Right atrium auricular region (tissue), 2 donors: ENCODE measurements around the gene CFTR. TPM values are rescaled to one million over a fixed set of nuclear protein-coding genes. Genes with fewer than 3 reads are reported as not detected.
"Not testable (repeated sequence)": the region's sequence is repeated elsewhere in the genome, so short reads cannot be mapped to it uniquely, and the experiment has no call there.

Source experiments
- DNase-seq: peaks from one replicate; pipeline ENCODE4 v3.0.0-alpha.2; 2019; ENCODE audit warnings: low spot score
- H3K27ac ChIP-seq, 2 donors: fragments of 200-600 bp; sonication (generic); 1 replicate in 1 of 2; 2 replicates in 1 of 2; pipeline ENCODE4 v1.5.1; 2016 to 2019
- H3K27me3 ChIP-seq, 2 donors: fragments of 200-600 bp; sonication (generic); one replicate each; pipeline versions ENCODE4 v1.5.1 to v1.6.0; 2017 to 2019
- H3K36me3 ChIP-seq: fragments of 200-600 bp; sonication (generic); one replicate; pipeline ENCODE4 v1.5.1; 2016
- H3K4me1 ChIP-seq, 2 donors: fragments of 200-600 bp; sonication (generic); one replicate each; pipeline versions ENCODE4 v1.5.1 to v1.6.0; 2017 to 2019
- H3K4me3 ChIP-seq, 2 donors: fragments of 200-600 bp; sonication (generic); 1 replicate in 1 of 2; 2 replicates in 1 of 2; pipeline ENCODE4 v1.5.1; 2017 to 2019; ENCODE audit warnings: mild to moderate bottlenecking in 1 of 2, moderate library complexity in 1 of 2
- H3K9me3 ChIP-seq, 2 donors: fragments of 200-600 bp; sonication (generic); one replicate each; pipeline ENCODE4 v1.5.1; 2019
- CTCF ChIP-seq, 2 donors: fragments of 200-600 bp; sonication (generic); IDR thresholded peaks; one replicate each; pipeline ENCODE4 v1.5.1; 2019; ENCODE audit warnings: antibody characterized with exemption in 2 of 2
- total RNA-seq, 2 donors: library from RNA; depleted of rRNA; stranded (reverse); fragments of >200 nt; gene quantifications; one replicate each; pipeline ENCODE4 v1.1.0, GENCODE V29; 2016

The CFTR gene
- total RNA-seq, 2 donors from 2014 or later, result 0.67 to 1.3 TPM

- Histone ChIP-seq H3K4me1 (no peaks in the 10 kb centered on the region), H3K27ac (no peak overlapping the region), H3K4me3 (no peak overlapping the region), H3K36me3 (no peaks in the 10 kb centered on the region), H3K9me3 (no peaks in the 10 kb centered on the region), H3K27me3 (no peaks in the 10 kb centered on the region)
- TF ChIP-seq CTCF (IDR thresholded peaks at IDR 0.05), result no peak
- DNase-seq, result no peak
These were observed 22.5 kb downstream of the CFTR start for GRCh38 chr7:117502331-117502730.

GRCh38 chr7:117505238-117505637, 25.4 kb downstream of the CFTR start:
- no peak for DNase-seq
- Histone ChIP-seq H3K36me3 (no peaks in the 10 kb centered on the region), H3K27ac (no peak overlapping the region), H3K4me3 (no peak overlapping the region), H3K4me1 (no peaks in the 10 kb centered on the region), H3K9me3 (no peaks in the 10 kb centered on the region), H3K27me3 (no peaks in the 10 kb centered on the region)
- no peak for TF ChIP-seq CTCF (IDR thresholded peaks at IDR 0.05)

GRCh38 chr7:117508676-117509075, 28.9 kb downstream of the CFTR start:
- H3K4me1 ChIP-seq, result no peaks in the 10 kb centered on the region
- no peak for DNase-seq
- no peaks in the 10 kb centered on the region for H3K9me3 ChIP-seq
- no peak overlapping the region for H3K4me3 ChIP-seq
- H3K27me3 ChIP-seq, result no peaks in the 10 kb centered on the region
- H3K27ac ChIP-seq, result no peak overlapping the region
- no peak for TF ChIP-seq CTCF (IDR thresholded peaks at IDR 0.05)
- H3K36me3 ChIP-seq, result no peaks in the 10 kb centered on the region

- not testable (repeated sequence) for H3K4me1 ChIP-seq, H3K36me3 ChIP-seq, H3K9me3 ChIP-seq, H3K27me3 ChIP-seq, H3K4me3 ChIP-seq, H3K27ac ChIP-seq, DNase-seq
These were observed 37.4 kb downstream of the CFTR start for GRCh38 chr7:117517194-117517593.

DNA sequence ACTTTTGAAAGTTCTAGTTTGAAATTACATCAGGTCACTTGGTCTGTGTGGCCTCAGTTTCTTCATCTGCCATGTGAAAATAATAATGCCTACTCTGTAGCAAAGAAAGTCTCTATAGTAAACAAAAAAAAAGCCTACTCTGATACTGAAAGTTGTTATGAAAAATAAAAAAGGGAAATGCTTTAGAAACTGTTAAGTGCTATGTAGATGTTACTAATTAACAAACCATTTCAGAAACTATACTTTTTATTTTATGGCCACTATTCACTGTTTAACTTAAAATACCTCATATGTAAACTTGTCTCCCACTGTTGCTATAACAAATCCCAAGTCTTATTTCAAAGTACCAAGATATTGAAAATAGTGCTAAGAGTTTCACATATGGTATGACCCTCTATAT, 50.6 kb downstream of the CFTR start:
- Histone ChIP-seq H3K27ac (no peak overlapping the region), H3K4me3 (no peak overlapping the region), H3K27me3 (no peaks in the 10 kb centered on the region), H3K4me1 (no peaks in the 10 kb centered on the region), H3K9me3 (no peaks in the 10 kb centered on the region), H3K36me3 (no peaks in the 10 kb centered on the region)
- TF ChIP-seq CTCF (IDR thresholded peaks at IDR 0.05), result no peak
- no peak for DNase-seq

- Histone ChIP-seq H3K9me3 (no peaks in the 10 kb centered on the region), H3K27me3 (no peaks in the 10 kb centered on the region), H3K27ac (no peak overlapping the region), H3K4me1 (no peaks in the 10 kb centered on the region), H3K36me3 (no peaks in the 10 kb centered on the region), H3K4me3 (no peak overlapping the region)
- no peak for DNase-seq
- TF ChIP-seq CTCF (IDR thresholded peaks at IDR 0.05), result no peak
These were observed 51.9 kb downstream of the CFTR start for GRCh38 chr7:117531595-117532244.
